Left lung (tissue), 10 donors: Measurements from ENCODE around the gene PPFIA4. TPM values are rescaled to one million over a fixed set of nuclear protein-coding genes. Genes with fewer than 3 reads are reported as not detected.
A peak's percentile ranks its signal among the peaks of the same experiment; 100 is the strongest.

ENCODE experiments used
- ATAC-seq: fragments of 200-7000 bp; cut with Tn5 transposase; one replicate; pipeline ENCODE4 v1.9.1; 2020; ENCODE audit warnings: moderate library complexity
- DNase-seq, 4 donors: peaks; one replicate each; pipeline ENCODE4 v3.0.0-alpha.2; 2013 to 2020
- H3K27ac ChIP-seq, 2 donors: fragments of 200-600 bp; sonication (generic) in 1 of 2; one replicate each; pipeline versions ENCODE4 v1.5.0 to v1.8.0; 2020 to 2021
- H3K27me3 ChIP-seq, 2 donors: fragments of 200-600 bp; sonication (generic) in 1 of 2; one replicate each; pipeline versions ENCODE4 v1.5.0 to v1.8.0; 2020 to 2021
- H3K36me3 ChIP-seq, 2 donors: fragments of 200-600 bp; sonication (generic) in 1 of 2; one replicate each; pipeline versions ENCODE4 v1.5.0 to v1.8.0; 2020 to 2021
- H3K4me1 ChIP-seq, 2 donors: fragments of 200-600 bp; one replicate each; pipeline ENCODE4 v1.8.0; 2021
- H3K4me3 ChIP-seq, 2 donors: fragments of 200-600 bp; sonication (generic) in 1 of 2; one replicate each; pipeline versions ENCODE4 v1.5.0 to v1.8.0; 2020 to 2021; ENCODE audit warnings: mild to moderate bottlenecking in 1 of 2
- H3K9me3 ChIP-seq, 2 donors: fragments of 200-600 bp; sonication (generic) in 1 of 2; one replicate each; pipeline versions ENCODE4 v1.5.0 to v1.8.0; 2020 to 2021
- CTCF ChIP-seq, 2 donors: fragments of 200-600 bp; sonication (generic) in 1 of 2; IDR thresholded peaks; one replicate each; pipeline versions ENCODE4 v1.5.0 to v1.8.0; 2021; ENCODE audit warnings: antibody characterized with exemption in 2 of 2
- intact Hi-C, 2 donors: fragments of 100-400 bp; cut with DNase I; formaldehyde crosslinking; loops; one replicate each; pipeline versions ENCODE4 v1.11.2 to v1.14.2; 2022
- polyA plus RNA-seq, 6 donors: library from polyadenylated mRNA; unstranded; fragments of 120-200 nt; gene quantifications; one replicate each; pipeline ENCODE4 v1.2.1, GENCODE V29; 2013; ENCODE audit not compliant: insufficient read length in 6 of 6
- total RNA-seq, 2 donors: library from RNA; stranded (reverse); fragmentation: NEBNext Ultra II Directional; extraction: Animal tissue kit (Norgen Biotek cat#: 25700); gene quantifications; one replicate each; pipeline ENCODE4 v1.2.1, GENCODE V29; 2021
- donor health status: DM: no; HTN: yes; CAD: no.
- donor health status: DM: no; HTN: no; CAD: no.

The PPFIA4 gene
- total and polyA plus RNA-seq, 8 donors = 1.3 to 5.1 (median 3.3) TPM

- no peaks in the 10 kb centered on the region for H3K4me1 ChIP-seq
- peaks cover 0 to 13% of the 10 kb centered on the region in 2 donors for H3K27me3 ChIP-seq
- TF ChIP-seq CTCF (IDR thresholded peaks at IDR 0.05) = no peak
- no peaks in the 10 kb centered on the region for H3K9me3 ChIP-seq
- intact Hi-C loops = no loop called here
- no peak overlapping the region for H3K27ac ChIP-seq
- DNase-seq (no peak), ATAC-seq (peak; percentile 42)
- H3K36me3 ChIP-seq = no peaks in the 10 kb centered on the region
- no peak overlapping the region for H3K4me3 ChIP-seq
These were observed 55.4 kb downstream of the PPFIA4 start for GRCh38 chr1:203081465-203082230.

GRCh38 chr1:203082231-203082505, 55.9 kb downstream of the PPFIA4 start:
- Histone ChIP-seq H3K27me3 (peaks cover 0 to 9% of the 10 kb centered on the region in 2 donors), H3K36me3 (no peaks in the 10 kb centered on the region), H3K4me1 (no peaks in the 10 kb centered on the region), H3K4me3 (no peak overlapping the region), H3K27ac (no peak overlapping the region), H3K9me3 (no peaks in the 10 kb centered on the region)
- DNase-seq (no peak), ATAC-seq (no peak)
- TF ChIP-seq CTCF (IDR thresholded peaks at IDR 0.05) = no peak
- intact Hi-C loops = no loop called here

GRCh38 chr1:203082571-203083462, 56.5 kb downstream of the PPFIA4 start:
- DNase-seq (no peak), ATAC-seq (no peak)
- no peak overlapping the region for H3K4me3 ChIP-seq
- intact Hi-C loops = no loop called here
- no peaks in the 10 kb centered on the region for H3K36me3 ChIP-seq
- no peaks in the 10 kb centered on the region for H3K9me3 ChIP-seq
- H3K27ac ChIP-seq = no peak overlapping the region
- TF ChIP-seq CTCF (IDR thresholded peaks at IDR 0.05) = no peak
- peaks cover 0 to 2% of the 10 kb centered on the region in 2 donors for H3K27me3 ChIP-seq
- H3K4me1 ChIP-seq = no peaks in the 10 kb centered on the region

- DNase-seq (no peak), ATAC-seq (no peak)
- intact Hi-C loops = no loop called here
- Histone ChIP-seq H3K27me3 (no peaks in the 10 kb centered on the region), H3K4me3 (no peak overlapping the region), H3K4me1 (no peaks in the 10 kb centered on the region), H3K36me3 (no peaks in the 10 kb centered on the region), H3K27ac (no peak overlapping the region), H3K9me3 (no peaks in the 10 kb centered on the region)
- no peak for TF ChIP-seq CTCF (IDR thresholded peaks at IDR 0.05)
These were observed 57.2 kb downstream of the PPFIA4 start for GRCh38 chr1:203083463-203083921.
